B cell (primary cell): ENCODE results near the gene ARAP1. TPM values are rescaled to one million over a fixed set of nuclear protein-coding genes. Genes with fewer than 3 reads are reported as not detected.
A peak's percentile ranks its signal among the peaks of the same experiment; 100 is the strongest.
"Not testable (repeated sequence)": the region's sequence is repeated elsewhere in the genome, so short reads cannot be mapped to it uniquely, and the experiment has no call there.

Experiments
- ATAC-seq: fragments of 200-7000 bp; cut with Tn5 transposase; one replicate; pipeline ENCODE4 v1.10.0; 2021; ENCODE audit warnings: low read depth, mild to moderate bottlenecking, moderate number of reproducible peaks, moderate library complexity
- CTCF ChIA-PET: fragments of 350-600 bp; sonication (Branson Sonifier 250); formaldehyde crosslinking; loops from one replicate; lab custom pipeline; 2021; ENCODE audit warnings: antibody characterized with exemption, inconsistent platforms; lab: Charles Lee
- POLR2A ChIA-PET: fragments of 350-600 bp; sonication (Branson Sonifier 250); formaldehyde crosslinking; loops from one replicate; lab custom pipeline; 2021; ENCODE audit warnings: antibody characterized with exemption; lab: Charles Lee
- DNase-seq: peaks from one replicate; pipeline ENCODE4 v3.0.0; 2013
- H2AFZ ChIP-seq: 2 replicates; pipeline ENCODE4 v1.6.1; 2012; ENCODE audit warnings: mild to moderate bottlenecking, low read depth, low read length; ENCODE audit not compliant: insufficient read depth, poor library complexity, severe bottlenecking
- H3K27ac ChIP-seq, 2 donors: 1 replicate in 1 of 2; 2 replicates in 1 of 2; pipeline ENCODE4 v1.5.1; 2012 to 2013; ENCODE audit warnings: low read length in 2 of 2, mild to moderate bottlenecking in 2 of 2, moderate library complexity in 1 of 2
- H3K27me3 ChIP-seq, 4 experiments: fragments of 200-600 bp in 1 of 4; sonication (generic) in 1 of 4; replicated peaks in 1 of 4; 1 replicate in 2 of 4; 2 replicates in 2 of 4; pipeline versions ENCODE4 v1.6.1 to v1.7.0; 2013 to 2016; ENCODE audit warnings: low read length in 3 of 4, mild to moderate bottlenecking in 2 of 4, mixed read lengths in 1 of 4, moderate library complexity in 1 of 4; ENCODE audit not compliant: insufficient read depth in 4 of 4, control insufficient read depth in 3 of 4; ENCODE audit errors: control extremely low read depth in 1 of 4
- H3K36me3 ChIP-seq, 2 experiments: replicated peaks in 1 of 2; 1 replicate in 1 of 2; 2 replicates in 1 of 2; pipeline versions ENCODE4 v1.6.1 to v1.7.1; 2013; ENCODE audit warnings: low read length in 1 of 2; ENCODE audit not compliant: insufficient read depth in 2 of 2, control insufficient read depth in 1 of 2; ENCODE audit errors: control extremely low read depth in 1 of 2, extremely low read depth in 1 of 2
- H3K4me1 ChIP-seq, 2 donors: fragments of 200-600 bp in 1 of 2; sonication (generic) in 1 of 2; 1 replicate in 1 of 2; 2 replicates in 1 of 2; pipeline versions ENCODE4 v1.5.1 to v1.6.1; 2013 to 2017; ENCODE audit warnings: low read length in 2 of 2; ENCODE audit not compliant: control insufficient read depth in 2 of 2, insufficient read depth in 2 of 2
- H3K4me2 ChIP-seq: replicated peaks from 2 replicates; pipeline ENCODE3; 2012; ENCODE audit warnings: mild to moderate bottlenecking, low read depth, low read length; ENCODE audit not compliant: poor library complexity, severe bottlenecking
- H3K4me3 ChIP-seq, 5 experiments: fragments of 200-600 bp in 1 of 5; sonication (generic) in 1 of 5; 1 replicate in 3 of 5; 2 replicates in 2 of 5; pipeline versions ENCODE4 v1.5.1 to v1.7.0; 2011 to 2016; ENCODE audit warnings: low read length in 4 of 5, mild to moderate bottlenecking in 4 of 5, low read depth in 2 of 5, control low read depth in 1 of 5, moderate library complexity in 1 of 5; ENCODE audit not compliant: insufficient read depth in 1 of 5; ENCODE audit errors: control extremely low read depth in 1 of 5, extremely low read depth in 1 of 5
- H3K79me2 ChIP-seq: fragments of 200-600 bp; sonication (generic); one replicate; pipeline ENCODE4 v1.6.0; 2016; ENCODE audit warnings: low read length; ENCODE audit not compliant: control insufficient read depth, insufficient read depth
- H3K9ac ChIP-seq: fragments of 200-600 bp; sonication (generic); 2 replicates; pipeline ENCODE4 v1.6.1; 2017; ENCODE audit warnings: mild to moderate bottlenecking, low read length, moderate library complexity
- H3K9me3 ChIP-seq, 3 donors: one replicate each; pipeline versions ENCODE4 v1.6.1 to v1.7.1; 2013; ENCODE audit warnings: low read length in 2 of 3; ENCODE audit not compliant: control insufficient read depth in 2 of 3, insufficient read depth in 1 of 3; ENCODE audit errors: control extremely low read depth in 1 of 3
- H4K20me1 ChIP-seq: 2 replicates; pipeline ENCODE4 v1.6.0; 2012; ENCODE audit warnings: mild to moderate bottlenecking, low read length; ENCODE audit not compliant: insufficient read depth, control insufficient read depth, poor library complexity, severe bottlenecking
- H3K27ac Mint-ChIP-seq: one replicate; pipeline ENCODE4 v1.8.0; 2021; ENCODE audit warnings: mixed read lengths
- H3K27me3 Mint-ChIP-seq: one replicate; pipeline ENCODE4 v1.8.0; 2021; ENCODE audit warnings: mixed read lengths
- H3K4me1 Mint-ChIP-seq: one replicate; pipeline ENCODE4 v1.8.0; 2021; ENCODE audit warnings: mixed read lengths
- H3K4me3 Mint-ChIP-seq: one replicate; pipeline ENCODE4 v1.8.0; 2021; ENCODE audit warnings: mixed read lengths
- H3K9me3 Mint-ChIP-seq: one replicate; pipeline ENCODE4 v1.8.0; 2022; ENCODE audit warnings: mixed read lengths; ENCODE audit not compliant: insufficient read depth
- EZH2 ChIP-seq: IDR thresholded peaks from 2 replicates; pipeline ENCODE4 v1.6.1; 2012; ENCODE audit warnings: borderline replicate concordance, low read depth, mild to moderate bottlenecking, moderate library complexity, low read length; ENCODE audit not compliant: insufficient read depth, poor library complexity, severe bottlenecking
- WGBS: methylation state at CpG from one replicate; pipeline ENCODE4 v1.1.5; 2013; ENCODE audit warnings: missing lambda C conversion rate; ENCODE audit not compliant: insufficient coverage; 5-methylcytosine and 5-hydroxymethylcytosine counted together
- intact Hi-C: fragments of 100-400 bp; cut with micrococcal nuclease; formaldehyde crosslinking; loops from one replicate; pipeline ENCODE4 v1.10.0; 2022
- polyA plus RNA-seq: library from polyadenylated mRNA; depleted of rRNA; stranded (reverse); fragments of >200 nt; gene quantifications from 2 replicates; pipeline ENCODE4 v1.2.3, GENCODE V29; 2012
- total RNA-seq, 2 donors: library from RNA; stranded (reverse); fragments of 120-200 nt in 1 of 2; gene quantifications; 1 replicate in 1 of 2; 2 replicates in 1 of 2; pipeline versions ENCODE4 v1.2.3 to v1.2.4, GENCODE V29; 2013 to 2022
- TF ChIP-seq, protein P1 (sequence below): fragments of 200-600 bp; IDR thresholded peaks from one replicate; pipeline ENCODE4 v1.8.0; 2022; ENCODE audit warnings: antibody characterized with exemption, mild to moderate bottlenecking

The ARAP1 gene
- total and polyA plus RNA-seq, 2 donors (not counting 1 experiment from before 2014, with no cell fraction given): 143 to 242 TPM

DNA sequence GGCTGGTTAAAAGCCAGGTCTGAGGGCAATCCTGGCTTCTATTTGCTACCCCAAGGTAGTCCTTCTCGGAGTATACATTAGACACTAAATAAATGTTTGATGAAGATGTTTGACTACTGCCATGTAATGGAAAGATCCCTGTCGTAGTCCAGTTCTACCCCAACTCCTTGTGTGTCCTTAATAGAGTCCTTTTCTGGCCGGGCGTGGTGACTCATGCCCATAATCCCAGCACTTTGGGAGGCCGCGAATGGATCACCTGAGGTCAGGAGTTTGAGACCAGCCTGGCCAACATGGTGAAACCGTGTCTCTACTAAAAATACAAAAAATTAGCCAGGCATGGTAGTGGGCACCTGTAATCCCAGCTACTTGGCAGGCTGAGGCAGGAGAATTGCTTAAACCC lies 39.0 kb upstream of the ARAP1 start:
- H3K9me3 ChIP-seq, H4K20me1 ChIP-seq, intact Hi-C loops, H3K4me2 ChIP-seq, H3K27me3 ChIP-seq, H3K4me3 Mint-ChIP-seq, H3K27ac Mint-ChIP-seq, H3K27me3 Mint-ChIP-seq, ATAC-seq, H2AFZ ChIP-seq, H3K79me2 ChIP-seq, H3K27ac ChIP-seq, DNase-seq, H3K9me3 Mint-ChIP-seq, H3K9ac ChIP-seq, H3K36me3 ChIP-seq, H3K4me3 ChIP-seq: not testable (repeated sequence)
- POLR2A ChIA-PET: interaction anchor here (0.7 to 4.8 kb wide), 2 partner anchors 23 to 42 kb away, joined by 5 to 39 read pairs; partner anchors contain the start of gene ATG16L2
- CTCF ChIA-PET: interaction anchor here (10.6 kb wide), 1 partner anchor 62 kb away, joined by 390 read pairs; no protein-coding TSS in a partner anchor
- H3K4me1 ChIP-seq: peaks cover 40 to 47% of the 10 kb centered on the region in 2 donors
- peaks cover 55% of the 10 kb centered on the region for H3K4me1 Mint-ChIP-seq
- WGBS: 98% methylated on average over 6 of the region's 7 CpGs

DNA sequence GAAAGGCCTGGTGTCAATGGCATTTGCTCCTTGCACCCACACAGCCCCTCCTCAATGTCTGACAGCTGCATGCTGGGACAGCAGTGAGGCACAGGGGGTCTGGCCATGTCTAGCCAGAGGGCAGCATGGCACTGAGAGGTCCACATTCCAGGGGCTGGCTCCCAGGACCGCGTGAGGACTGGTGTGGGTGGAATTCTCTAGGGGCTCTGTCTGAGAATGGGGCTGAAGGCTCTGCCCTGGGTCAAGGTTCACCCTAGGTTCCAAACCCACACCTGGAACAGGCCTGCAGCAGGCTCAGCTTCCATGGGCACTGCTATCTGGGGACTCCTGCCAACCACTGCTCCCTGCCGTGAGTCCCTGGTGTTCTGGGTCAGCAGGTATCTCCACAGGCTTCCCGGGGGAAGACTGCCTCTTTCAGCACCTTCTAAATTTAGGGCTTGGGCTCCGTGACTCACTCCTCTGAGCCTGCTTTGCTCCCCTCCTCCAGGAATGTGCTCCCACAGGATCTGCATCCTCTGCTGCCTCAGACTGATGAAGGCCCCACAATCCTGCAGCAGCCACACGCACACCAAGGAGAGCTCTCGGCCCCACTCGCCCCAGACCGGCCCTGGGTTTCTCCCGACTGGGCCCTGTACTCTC lies 37.4 kb upstream of the ARAP1 start:
- Histone ChIP-seq H3K4me1 (peaks cover 40 to 49% of the 10 kb centered on the region in 2 donors), H3K4me2 (no peak overlapping the region), H3K79me2 (peaks cover 10% of the 10 kb centered on the region), H4K20me1 (no peaks in the 10 kb centered on the region), H3K9me3 (no peaks in the 10 kb centered on the region), H3K9ac (no peak overlapping the region), H3K27ac (no peak overlapping the region), H2AFZ (no peak overlapping the region), H3K27me3 (no peaks in the 10 kb centered on the region), H3K4me3 (no peak overlapping the region), H3K36me3 (no peaks in the 10 kb centered on the region)
- peak overlapping the region; percentile 26 for H3K27ac Mint-ChIP-seq
- intact Hi-C loops: no loop called here
- H3K9me3 Mint-ChIP-seq: no peaks in the 10 kb centered on the region
- CTCF ChIA-PET: interaction anchor here (1.2 to 10.6 kb wide), 2 partner anchors 11 to 60 kb away, joined by 3 to 390 read pairs; no protein-coding TSS in a partner anchor
- no peaks in the 10 kb centered on the region for H3K27me3 Mint-ChIP-seq
- ATAC-seq (no peak), DNase-seq (no peak)
- H3K4me3 Mint-ChIP-seq: no peak overlapping the region
- WGBS: 97% methylated on average over 5 of the region's 10 CpGs
- POLR2A ChIA-PET: no interaction called here
- H3K4me1 Mint-ChIP-seq: peaks cover 56% of the 10 kb centered on the region
- TF ChIP-seq EZH2: no peak
- TF ChIP-seq, protein P1, sequence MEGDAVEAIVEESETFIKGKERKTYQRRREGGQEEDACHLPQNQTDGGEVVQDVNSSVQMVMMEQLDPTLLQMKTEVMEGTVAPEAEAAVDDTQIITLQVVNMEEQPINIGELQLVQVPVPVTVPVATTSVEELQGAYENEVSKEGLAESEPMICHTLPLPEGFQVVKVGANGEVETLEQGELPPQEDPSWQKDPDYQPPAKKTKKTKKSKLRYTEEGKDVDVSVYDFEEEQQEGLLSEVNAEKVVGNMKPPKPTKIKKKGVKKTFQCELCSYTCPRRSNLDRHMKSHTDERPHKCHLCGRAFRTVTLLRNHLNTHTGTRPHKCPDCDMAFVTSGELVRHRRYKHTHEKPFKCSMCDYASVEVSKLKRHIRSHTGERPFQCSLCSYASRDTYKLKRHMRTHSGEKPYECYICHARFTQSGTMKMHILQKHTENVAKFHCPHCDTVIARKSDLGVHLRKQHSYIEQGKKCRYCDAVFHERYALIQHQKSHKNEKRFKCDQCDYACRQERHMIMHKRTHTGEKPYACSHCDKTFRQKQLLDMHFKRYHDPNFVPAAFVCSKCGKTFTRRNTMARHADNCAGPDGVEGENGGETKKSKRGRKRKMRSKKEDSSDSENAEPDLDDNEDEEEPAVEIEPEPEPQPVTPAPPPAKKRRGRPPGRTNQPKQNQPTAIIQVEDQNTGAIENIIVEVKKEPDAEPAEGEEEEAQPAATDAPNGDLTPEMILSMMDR: no peak
